ENCODE results near the gene TMEM244. TPM values are rescaled to one million over a fixed set of nuclear protein-coding genes. Genes with fewer than 3 reads are reported as not detected.
A peak's percentile ranks its signal among the peaks of the same experiment; 100 is the strongest.
"Not testable (repeated sequence)": the region's sequence is repeated elsewhere in the genome, so short reads cannot be mapped to it uniquely, and the experiment has no call there.

The TMEM244 gene
- total RNA-seq, 6 donors from 2014 or later = not detected

GRCh38 chr6:129882510-129883023 is 21.5 kb upstream of the TMEM244 start:
- H3K4me3 ChIP-seq = no peak overlapping the region
- ATAC-seq (ENCODE audit: low FRiP score in 2 of 2) (no peak), DNase-seq (peak in 1 of 2 donors; percentile 3)
- H3K9me3 ChIP-seq = no peaks in the 10 kb centered on the region
- WGBS, 2 donors = 44 to 50% methylated on average over 8 of the region's 8 CpGs
- H3K27me3 ChIP-seq = no peaks in the 10 kb centered on the region
- no peaks in the 10 kb centered on the region for H3K4me1 ChIP-seq
- TF ChIP-seq POLR2A (IDR thresholded peaks at IDR 0.05) (no peak), EP300 (IDR thresholded peaks at IDR 0.05) (no peak), POLR2AphosphoS5 (IDR thresholded peaks at IDR 0.05) (no peak), CTCF (IDR thresholded peaks at IDR 0.05) (no peak)
- H3K27ac ChIP-seq = no peak overlapping the region
- H3K36me3 ChIP-seq = no peaks in the 10 kb centered on the region

GRCh38 chr6:129877894-129878293 is 16.8 kb upstream of the TMEM244 start:
- 90 to 93% methylated on average over 1 of the region's 1 CpG for WGBS, 2 donors

GRCh38 chr6:129875610-129876520 is 14.8 kb upstream of the TMEM244 start:
- Histone ChIP-seq H3K4me3 (no peak overlapping the region), H3K27me3 (no peaks in the 10 kb centered on the region), H3K27ac (no peak overlapping the region), H3K36me3 (no peaks in the 10 kb centered on the region), H3K9me3 (no peaks in the 10 kb centered on the region), H3K4me1 (no peaks in the 10 kb centered on the region)
- WGBS, 2 donors = 48 to 49% methylated on average over 6 of the region's 6 CpGs
- TF ChIP-seq EP300 (IDR thresholded peaks at IDR 0.05) (no peak), POLR2A (IDR thresholded peaks at IDR 0.05) (no peak), CTCF (IDR thresholded peaks at IDR 0.05) (no peak)
- no peak for DNase-seq
- ATAC-seq (ENCODE audit: low FRiP score in 2 of 2) = no peak

More at GRCh38 chr6:129877894-129878293, 16.8 kb upstream of the TMEM244 start:
- ATAC-seq (ENCODE audit: low FRiP score in 2 of 2); H3K36me3 ChIP-seq; H3K27me3 ChIP-seq; H3K4me3 ChIP-seq; H3K27ac ChIP-seq; DNase-seq; H3K4me1 ChIP-seq; H3K9me3 ChIP-seq: not testable (repeated sequence)

GRCh38 chr6:129874837-129875236 is 13.7 kb upstream of the TMEM244 start:
- no peaks in the 10 kb centered on the region for H3K27me3 ChIP-seq
- no peaks in the 10 kb centered on the region for H3K9me3 ChIP-seq
- DNase-seq (no peak), ATAC-seq (ENCODE audit: low FRiP score in 2 of 2) (no peak)
- TF ChIP-seq EP300 (IDR thresholded peaks at IDR 0.05) (no peak), POLR2A (IDR thresholded peaks at IDR 0.05) (no peak), POLR2AphosphoS5 (IDR thresholded peaks at IDR 0.05) (no peak), CTCF (IDR thresholded peaks at IDR 0.05) (no peak)
- no peaks in the 10 kb centered on the region for H3K4me1 ChIP-seq
- H3K4me3 ChIP-seq = no peak overlapping the region
- H3K36me3 ChIP-seq = no peaks in the 10 kb centered on the region
- H3K27ac ChIP-seq = no peak overlapping the region

GRCh38 chr6:129872586-129872985 is 11.5 kb upstream of the TMEM244 start:
- Histone ChIP-seq H3K36me3 (no peaks in the 10 kb centered on the region), H3K9me3 (no peaks in the 10 kb centered on the region), H3K27ac (no peak overlapping the region), H3K27me3 (no peaks in the 10 kb centered on the region), H3K4me1 (no peaks in the 10 kb centered on the region), H3K4me3 (no peak overlapping the region)
- WGBS, 2 donors = 58 to 60% methylated on average over 2 of the region's 2 CpGs
- no peak for DNase-seq
- TF ChIP-seq POLR2A (IDR thresholded peaks at IDR 0.05) (no peak), EP300 (IDR thresholded peaks at IDR 0.05) (no peak), POLR2AphosphoS5 (IDR thresholded peaks at IDR 0.05) (no peak), CTCF (IDR thresholded peaks at IDR 0.05) (no peak)
- ATAC-seq (ENCODE audit: low FRiP score in 2 of 2) = no peak
